VCaP (cell line): ENCODE measurements around the gene GK2.

Experiments used
- H3K27ac ChIP-seq: fragments of 450-650 bp; 2 replicates; pipeline ENCODE4 v1.5.1; 2017
- CTCF ChIP-seq: fragments of 450-650 bp; conservative IDR thresholded peaks from 2 replicates; pipeline ENCODE4 v1.5.1; 2017; ENCODE audit warnings: mild to moderate bottlenecking, moderate library complexity

Gene GK2

GRCh38 chr4:79413032-79413885 is 5.2 kb upstream of the GK2 start:
- TF ChIP-seq CTCF, result no peak
- H3K27ac ChIP-seq, result no peak overlapping the region

GRCh38 chr4:79404666-79405065 is 3.4 kb downstream of the GK2 start:
- H3K27ac ChIP-seq, result no peak overlapping the region
- no peak for TF ChIP-seq CTCF

- no peak for TF ChIP-seq CTCF
These were observed 4.7 kb downstream of the GK2 start for GRCh38 chr4:79403356-79403755.

GRCh38 chr4:79402332-79402851 is 5.6 kb downstream of the GK2 start:
- no peak overlapping the region for H3K27ac ChIP-seq
- no peak for TF ChIP-seq CTCF

More at GRCh38 chr4:79403356-79403755, 4.7 kb downstream of the GK2 start:
- H3K27ac ChIP-seq, result no peak overlapping the region

GRCh38 chr4:79399076-79399475 is 9.0 kb downstream of the GK2 start:
- no peak overlapping the region for H3K27ac ChIP-seq
- TF ChIP-seq CTCF, result no peak

- TF ChIP-seq CTCF, result no peak
- no peak overlapping the region for H3K27ac ChIP-seq
These were observed 10.1 kb downstream of the GK2 start for GRCh38 chr4:79397951-79398350.

GRCh38 chr4:79396794-79397193 is 11.2 kb downstream of the GK2 start:
- no peak for TF ChIP-seq CTCF
- H3K27ac ChIP-seq, result no peak overlapping the region
